ENCODE results near the gene CFAP53.
A peak's percentile ranks its signal among the peaks of the same experiment; 100 is the strongest.

Gene CFAP53

GRCh38 chr18:50284255-50284885, 18.1 kb upstream of the CFAP53 start:
- Histone ChIP-seq H3K9me3 (ENCODE audit: low read length) (peaks cover 2% of the 10 kb centered on the region), H2AFZ (ENCODE audit: low read depth, low read length) (no peak overlapping the region), H3K27me3 (ENCODE audit: insufficient read depth, low read length) (no peaks in the 10 kb centered on the region), H3K4me3 (ENCODE audit: low read length) (no peak overlapping the region), H3K36me3 (ENCODE audit: insufficient read depth, low read length) (peaks cover 39% of the 10 kb centered on the region), H3K4me1 (ENCODE audit: insufficient read depth, low read length) (peaks cover 17% of the 10 kb centered on the region)

GRCh38 chr18:50283469-50284209, 17.3 kb upstream of the CFAP53 start:
- peaks cover 46% of the 10 kb centered on the region for H3K36me3 ChIP-seq (ENCODE audit: insufficient read depth, low read length)
- H3K4me1 ChIP-seq (ENCODE audit: insufficient read depth, low read length): peaks cover 17% of the 10 kb centered on the region
- no peaks in the 10 kb centered on the region for H3K27me3 ChIP-seq (ENCODE audit: insufficient read depth, low read length)
- no peak overlapping the region for H2AFZ ChIP-seq (ENCODE audit: low read depth, low read length)
- H3K9me3 ChIP-seq (ENCODE audit: low read length): peaks cover 2% of the 10 kb centered on the region
- no peak overlapping the region for H3K4me3 ChIP-seq (ENCODE audit: low read length)

DNA sequence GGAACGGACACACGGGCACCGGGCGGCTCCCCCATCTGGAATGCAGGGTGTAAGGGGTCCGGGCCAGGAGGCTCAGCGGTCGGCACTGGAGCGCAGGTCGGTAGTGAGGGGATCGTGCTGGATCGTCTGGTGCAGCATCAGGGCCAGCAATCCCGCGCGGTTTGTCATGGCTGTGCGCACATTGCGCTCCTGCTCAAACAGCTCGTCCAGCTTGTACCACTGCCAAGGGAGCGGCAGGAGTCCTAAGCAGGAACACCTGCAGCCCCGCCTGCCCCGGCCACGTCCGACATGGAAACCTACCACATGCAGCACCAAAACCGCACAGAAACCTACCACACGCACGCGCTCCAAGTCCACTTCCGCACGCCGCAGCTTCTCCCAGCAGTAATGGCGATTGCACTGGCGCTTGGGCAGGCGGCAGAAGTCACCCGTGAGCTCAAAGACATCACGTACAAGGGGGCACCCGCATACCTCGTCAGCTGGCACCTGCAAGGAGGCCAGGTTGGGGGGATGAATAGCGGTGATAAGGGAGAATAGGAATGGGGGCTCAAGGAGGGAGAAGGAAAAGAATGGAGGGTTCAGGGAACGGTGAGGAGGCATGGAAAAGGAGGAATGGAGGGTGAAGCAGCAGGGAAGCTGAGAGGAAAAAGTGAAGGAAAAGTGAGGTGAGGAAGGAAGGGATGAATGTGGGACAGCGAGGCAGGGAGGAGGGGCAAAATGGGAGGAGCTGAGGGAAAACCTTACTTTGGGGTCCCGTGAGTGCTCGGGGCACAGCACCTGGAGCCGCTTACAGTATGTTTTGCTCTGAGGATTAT, 16.4 kb upstream of the CFAP53 start:
- peaks cover 2% of the 10 kb centered on the region for H3K9me3 ChIP-seq (ENCODE audit: low read length)
- no peak overlapping the region for H2AFZ ChIP-seq (ENCODE audit: low read depth, low read length)
- no peak overlapping the region for H3K4me3 ChIP-seq (ENCODE audit: low read length)
- H3K4me1 ChIP-seq (ENCODE audit: insufficient read depth, low read length): peaks cover 17% of the 10 kb centered on the region
- H3K27me3 ChIP-seq (ENCODE audit: insufficient read depth, low read length): no peaks in the 10 kb centered on the region
- H3K36me3 ChIP-seq (ENCODE audit: insufficient read depth, low read length): peaks cover 53% of the 10 kb centered on the region

DNA sequence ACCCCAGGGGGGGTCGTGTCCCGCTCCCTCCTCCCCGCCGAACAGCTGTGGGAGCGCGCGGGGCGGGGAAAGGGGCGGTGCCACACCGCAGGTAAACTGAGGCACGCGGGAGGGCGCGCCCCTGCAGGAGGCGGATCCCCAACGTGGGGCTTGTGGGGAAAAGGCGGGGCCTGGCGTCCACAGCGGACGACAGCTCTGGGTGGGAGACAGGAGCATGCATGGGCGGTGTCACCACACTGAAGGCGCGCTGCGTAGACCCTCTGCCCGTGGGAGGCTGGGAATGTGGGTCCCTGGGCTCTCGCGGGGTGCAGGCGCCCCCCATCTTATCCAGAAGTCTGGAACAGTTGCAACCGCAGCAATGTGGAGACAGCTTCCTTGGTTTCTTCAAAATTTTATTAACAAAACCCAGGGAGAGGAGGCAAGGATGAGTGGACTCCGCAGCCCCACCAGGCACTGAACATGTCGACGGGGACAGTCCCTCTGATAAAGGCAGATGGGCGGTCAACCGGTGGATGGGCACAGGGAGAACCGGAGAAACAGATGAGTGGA, 15.8 kb upstream of the CFAP53 start:
- Histone ChIP-seq H3K36me3 (ENCODE audit: insufficient read depth, low read length) (peaks cover 55% of the 10 kb centered on the region), H2AFZ (ENCODE audit: low read depth, low read length) (peak overlapping the region; percentile 35), H3K27me3 (ENCODE audit: insufficient read depth, low read length) (no peaks in the 10 kb centered on the region), H3K9me3 (ENCODE audit: low read length) (peaks cover 2% of the 10 kb centered on the region), H3K4me3 (ENCODE audit: low read length) (peak overlapping the region; percentile 76), H3K4me1 (ENCODE audit: insufficient read depth, low read length) (peaks cover 17% of the 10 kb centered on the region)

- no peaks in the 10 kb centered on the region for H3K27me3 ChIP-seq (ENCODE audit: insufficient read depth, low read length)
- peaks cover 2% of the 10 kb centered on the region for H3K9me3 ChIP-seq (ENCODE audit: low read length)
- peaks cover 61% of the 10 kb centered on the region for H3K36me3 ChIP-seq (ENCODE audit: insufficient read depth, low read length)
These were observed 15.1 kb upstream of the CFAP53 start, which contains the start of gene MBD1 for GRCh38 chr18:50281295-50281971. Gene MBD1, minus strand, starts transcription at chr18:50281523. Its CDS starts 1,531 bp downstream, at chr18:50279992.

DNA sequence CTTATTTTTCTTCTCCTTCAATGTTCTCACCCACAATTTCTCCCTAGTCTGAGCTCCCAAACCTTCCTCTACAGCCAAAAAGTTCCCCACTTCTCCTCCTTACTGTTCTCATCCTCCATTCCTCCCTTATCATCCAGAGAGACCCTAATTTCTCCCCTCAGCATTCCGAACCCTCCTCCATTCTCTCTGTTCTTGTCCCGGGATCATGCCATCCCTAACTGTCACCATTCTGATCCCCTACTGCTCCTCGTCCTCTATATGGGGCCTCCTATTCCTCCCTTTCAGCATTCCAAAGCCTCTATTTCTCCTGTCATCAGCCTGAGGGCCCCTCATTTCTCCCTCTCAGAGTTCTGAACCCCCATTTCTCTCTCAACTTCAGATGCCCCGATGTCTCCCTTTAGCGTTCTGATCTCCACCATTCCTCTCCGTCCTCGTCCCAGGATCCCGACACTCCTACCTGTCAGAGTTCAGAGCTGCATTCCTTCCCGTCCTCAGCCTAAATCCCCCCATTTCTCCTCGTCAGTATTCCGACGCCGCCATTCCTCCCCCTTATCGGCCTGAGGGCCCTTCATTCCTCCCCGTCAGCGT, 14.5 kb upstream of the CFAP53 start:
- H3K4me3 ChIP-seq (ENCODE audit: low read length): peak overlapping the region; percentile 76
- H3K4me1 ChIP-seq (ENCODE audit: insufficient read depth, low read length): peaks cover 8% of the 10 kb centered on the region
- peaks cover 2% of the 10 kb centered on the region for H3K9me3 ChIP-seq (ENCODE audit: low read length)
- peaks cover 68% of the 10 kb centered on the region for H3K36me3 ChIP-seq (ENCODE audit: insufficient read depth, low read length)
- no peaks in the 10 kb centered on the region for H3K27me3 ChIP-seq (ENCODE audit: insufficient read depth, low read length)
- peak overlapping the region; percentile 35 for H2AFZ ChIP-seq (ENCODE audit: low read depth, low read length)

More at GRCh38 chr18:50281295-50281971, 15.1 kb upstream of the CFAP53 start, which contains the start of gene MBD1:
- peak within 1 kb of the TSS; percentile 76 for H3K4me3 ChIP-seq (ENCODE audit: low read length)
- peak within 1 kb of the TSS; percentile 35 for H2AFZ ChIP-seq (ENCODE audit: low read depth, low read length)
- H3K4me1 ChIP-seq (ENCODE audit: insufficient read depth, low read length): peaks cover 12% of the 10 kb centered on the region

- peak overlapping the region; percentile 76 for H3K4me3 ChIP-seq (ENCODE audit: low read length)
- no peaks in the 10 kb centered on the region for H3K27me3 ChIP-seq (ENCODE audit: insufficient read depth, low read length)
- peaks cover 2% of the 10 kb centered on the region for H3K9me3 ChIP-seq (ENCODE audit: low read length)
- H2AFZ ChIP-seq (ENCODE audit: low read depth, low read length): no peak overlapping the region
- peaks cover 71% of the 10 kb centered on the region for H3K36me3 ChIP-seq (ENCODE audit: insufficient read depth, low read length)
- H3K4me1 ChIP-seq (ENCODE audit: insufficient read depth, low read length): peaks cover 8% of the 10 kb centered on the region
These were observed 13.5 kb upstream of the CFAP53 start for GRCh38 chr18:50279752-50280151.

GRCh38 chr18:50277942-50278341, 11.6 kb upstream of the CFAP53 start:
- Histone ChIP-seq H3K4me1 (ENCODE audit: insufficient read depth, low read length) (peaks cover 8% of the 10 kb centered on the region), H3K9me3 (ENCODE audit: low read length) (peaks cover 2% of the 10 kb centered on the region), H3K27me3 (ENCODE audit: insufficient read depth, low read length) (no peaks in the 10 kb centered on the region), H3K36me3 (ENCODE audit: insufficient read depth, low read length) (peaks cover 71% of the 10 kb centered on the region), H3K4me3 (ENCODE audit: low read length) (no peak overlapping the region), H2AFZ (ENCODE audit: low read depth, low read length) (no peak overlapping the region)

DNA sequence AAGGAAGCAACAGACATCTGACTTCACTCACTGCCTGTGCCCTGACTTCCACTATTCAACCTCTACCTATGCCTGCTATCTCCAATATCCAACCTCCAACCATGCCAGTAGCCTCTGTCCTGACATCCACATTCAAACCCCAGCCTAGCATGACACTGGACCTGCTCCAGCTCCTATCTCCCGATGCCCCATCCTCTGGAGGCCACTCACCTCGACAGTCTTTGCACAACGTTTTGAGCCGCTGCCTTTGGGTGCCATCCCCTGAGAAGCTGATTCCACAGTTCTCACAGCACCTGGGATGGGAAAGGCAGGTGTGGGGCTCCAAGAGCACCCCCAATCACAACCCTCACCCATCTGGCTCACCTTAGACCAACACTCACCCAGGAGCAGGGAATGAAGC, 10.2 kb upstream of the CFAP53 start:
- no peaks in the 10 kb centered on the region for H3K27me3 ChIP-seq (ENCODE audit: insufficient read depth, low read length)
- peaks cover 8% of the 10 kb centered on the region for H3K4me1 ChIP-seq (ENCODE audit: insufficient read depth, low read length)
- no peak overlapping the region for H3K4me3 ChIP-seq (ENCODE audit: low read length)
- peaks cover 77% of the 10 kb centered on the region for H3K36me3 ChIP-seq (ENCODE audit: insufficient read depth, low read length)
- no peak overlapping the region for H2AFZ ChIP-seq (ENCODE audit: low read depth, low read length)
- peaks cover 2% of the 10 kb centered on the region for H3K9me3 ChIP-seq (ENCODE audit: low read length)

GRCh38 chr18:50275503-50276036, 9.3 kb upstream of the CFAP53 start:
- peaks cover 85% of the 10 kb centered on the region for H3K36me3 ChIP-seq (ENCODE audit: insufficient read depth, low read length)
- H3K4me3 ChIP-seq (ENCODE audit: low read length): no peak overlapping the region
- H3K27me3 ChIP-seq (ENCODE audit: insufficient read depth, low read length): no peaks in the 10 kb centered on the region
- peaks cover 8% of the 10 kb centered on the region for H3K4me1 ChIP-seq (ENCODE audit: insufficient read depth, low read length)
- H2AFZ ChIP-seq (ENCODE audit: low read depth, low read length): no peak overlapping the region
- peaks cover 2% of the 10 kb centered on the region for H3K9me3 ChIP-seq (ENCODE audit: low read length)

DNA sequence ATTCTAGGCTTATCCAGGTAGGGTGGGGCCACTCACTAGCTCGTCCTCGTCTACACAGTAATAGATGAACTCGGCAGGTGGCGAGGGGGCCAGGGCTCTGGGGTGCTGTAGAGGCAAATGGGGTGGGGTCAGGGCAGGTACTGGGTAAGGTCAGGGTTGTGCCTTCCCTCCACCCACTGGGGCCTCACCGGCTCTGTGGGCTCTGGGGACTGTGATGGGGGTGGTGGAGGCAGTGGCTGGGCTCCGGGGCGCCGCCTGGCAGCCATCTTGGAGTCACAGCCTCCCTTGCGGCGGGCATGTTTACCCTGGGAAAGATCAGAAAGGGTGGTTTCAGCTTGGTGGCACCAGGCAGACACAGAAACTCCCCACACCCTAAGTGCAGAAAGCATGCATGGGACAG, 8.6 kb upstream of the CFAP53 start:
- peaks cover 1% of the 10 kb centered on the region for H3K4me1 ChIP-seq (ENCODE audit: insufficient read depth, low read length)
- no peak overlapping the region for H2AFZ ChIP-seq (ENCODE audit: low read depth, low read length)
- H3K4me3 ChIP-seq (ENCODE audit: low read length): no peak overlapping the region
- H3K9me3 ChIP-seq (ENCODE audit: low read length): no peaks in the 10 kb centered on the region
- no peaks in the 10 kb centered on the region for H3K27me3 ChIP-seq (ENCODE audit: insufficient read depth, low read length)
- H3K36me3 ChIP-seq (ENCODE audit: insufficient read depth, low read length): peaks cover 91% of the 10 kb centered on the region

DNA sequence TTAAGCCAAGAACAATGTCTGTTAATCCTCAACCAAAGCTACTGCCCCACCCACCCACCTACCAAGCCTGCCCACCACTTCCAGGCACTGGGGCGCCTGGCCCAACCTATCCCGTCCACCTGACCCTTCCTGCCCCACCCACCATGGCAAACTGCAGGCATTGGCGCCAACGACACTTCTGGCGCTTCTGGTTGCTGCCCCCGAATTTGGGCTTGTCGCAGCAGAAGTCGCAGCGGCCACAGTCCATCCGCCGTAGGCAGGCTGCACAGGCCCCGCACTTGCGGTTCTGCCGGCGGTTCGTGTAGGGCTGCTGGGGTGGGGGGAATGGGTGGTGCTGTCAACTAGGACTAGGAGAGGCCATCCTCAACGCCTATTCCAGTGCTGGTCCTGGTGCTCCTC, 7.7 kb upstream of the CFAP53 start:
- no peaks in the 10 kb centered on the region for H3K27me3 ChIP-seq (ENCODE audit: insufficient read depth, low read length)
- H3K4me1 ChIP-seq (ENCODE audit: insufficient read depth, low read length): no peaks in the 10 kb centered on the region
- no peak overlapping the region for H3K4me3 ChIP-seq (ENCODE audit: low read length)
- peaks cover 91% of the 10 kb centered on the region for H3K36me3 ChIP-seq (ENCODE audit: insufficient read depth, low read length)
- no peak overlapping the region for H2AFZ ChIP-seq (ENCODE audit: low read depth, low read length)
- H3K9me3 ChIP-seq (ENCODE audit: low read length): no peaks in the 10 kb centered on the region

All from neuron (in vitro differentiated cells).